CD14-positive monocyte (primary cell): ENCODE data around the gene IL19. TPM values are rescaled to one million over a fixed set of nuclear protein-coding genes. Genes with fewer than 3 reads are reported as not detected.

Experiments
- DNase-seq, 3 donors: peaks; one replicate each; pipeline ENCODE4 v3.0.0-alpha.2; 2011 to 2022
- H2AFZ ChIP-seq: 2 replicates; pipeline ENCODE4 v1.6.0; 2012; ENCODE audit warnings: mild to moderate bottlenecking, low read depth, low read length, inconsistent platforms; ENCODE audit not compliant: insufficient read depth, poor library complexity, severe bottlenecking
- H3K27ac ChIP-seq, 2 donors: 1 replicate in 1 of 2; 2 replicates in 1 of 2; pipeline ENCODE4 v1.5.1; 2012 to 2013; ENCODE audit warnings: low read length in 2 of 2, control low read depth in 1 of 2, inconsistent platforms in 1 of 2, low read depth in 1 of 2, mild to moderate bottlenecking in 1 of 2
- H3K27me3 ChIP-seq, 2 donors: one replicate each; pipeline versions ENCODE4 v1.6.0 to v1.6.1; 2011 to 2013; ENCODE audit warnings: low read length in 2 of 2; ENCODE audit not compliant: control insufficient read depth in 2 of 2, insufficient read depth in 2 of 2
- H3K36me3 ChIP-seq, 2 donors: replicated peaks in 1 of 2; 1 replicate in 1 of 2; 2 replicates in 1 of 2; pipeline versions ENCODE4 v1.5.1 to v1.6.1; 2012 to 2013; ENCODE audit warnings: low read length in 2 of 2, control low read depth in 1 of 2, inconsistent platforms in 1 of 2, mild to moderate bottlenecking in 1 of 2; ENCODE audit not compliant: insufficient read depth in 2 of 2, control insufficient read depth in 1 of 2
- H3K4me1 ChIP-seq, 2 donors: 1 replicate in 1 of 2; 2 replicates in 1 of 2; pipeline versions ENCODE4 v1.5.1 to v1.6.1; 2012 to 2013; ENCODE audit warnings: low read length in 2 of 2, control low read depth in 1 of 2, inconsistent platforms in 1 of 2, mild to moderate bottlenecking in 1 of 2, moderate library complexity in 1 of 2; ENCODE audit not compliant: insufficient read depth in 2 of 2, control insufficient read depth in 1 of 2
- H3K4me2 ChIP-seq: replicated peaks from 2 replicates; pipeline ENCODE3; 2012; ENCODE audit warnings: low read length, moderate library complexity, mild to moderate bottlenecking; ENCODE audit not compliant: poor library complexity, severe bottlenecking; ENCODE audit errors: extremely low read depth
- H3K4me3 ChIP-seq, 3 experiments: fragments of 200-600 bp in 1 of 3; sonication (generic) in 1 of 3; replicated peaks in 1 of 3; 1 replicate in 2 of 3; 2 replicates in 1 of 3; pipeline ENCODE4 v1.5.1; 2011 to 2013; ENCODE audit warnings: low read length in 3 of 3, mild to moderate bottlenecking in 3 of 3, control low read depth in 2 of 3, low read depth in 2 of 3, inconsistent platforms in 1 of 3, moderate library complexity in 1 of 3
- H3K79me2 ChIP-seq: 2 replicates; pipeline ENCODE4 v1.6.0; 2012; ENCODE audit warnings: mild to moderate bottlenecking, control low read depth, inconsistent platforms, low read length, moderate library complexity; ENCODE audit not compliant: insufficient read depth
- H3K9ac ChIP-seq: 2 replicates; pipeline ENCODE4 v1.6.0; 2017; ENCODE audit warnings: low read length, mild to moderate bottlenecking; ENCODE audit not compliant: insufficient read depth, poor library complexity, severe bottlenecking
- H3K9me3 ChIP-seq, 2 donors: replicated peaks in 1 of 2; 1 replicate in 1 of 2; 2 replicates in 1 of 2; pipeline versions ENCODE4 v1.5.1 to v1.6.1; 2012 to 2013; ENCODE audit warnings: low read length in 2 of 2, control low read depth in 1 of 2; ENCODE audit not compliant: control insufficient read depth in 1 of 2, insufficient read depth in 1 of 2
- H4K20me1 ChIP-seq: 2 replicates; pipeline ENCODE4 v1.6.0; 2012; ENCODE audit warnings: mild to moderate bottlenecking, low read length, control low read depth, moderate library complexity; ENCODE audit not compliant: insufficient read depth
- H3K27ac Mint-ChIP-seq, 7 donors: one replicate each; pipeline ENCODE4 v1.8.0; 2020; ENCODE audit warnings: mild to moderate bottlenecking in 7 of 7, mixed read lengths in 7 of 7, moderate library complexity in 6 of 7, inconsistent platforms in 2 of 7
- H3K27me3 Mint-ChIP-seq, 3 donors: one replicate each; pipeline ENCODE4 v1.8.0; 2021 to 2022; ENCODE audit warnings: low read depth in 3 of 3, mild to moderate bottlenecking in 3 of 3, mixed read lengths in 3 of 3, moderate library complexity in 3 of 3, inconsistent platforms in 1 of 3
- H3K36me3 Mint-ChIP-seq, 2 donors: one replicate each; pipeline ENCODE4 v1.8.0; 2020; ENCODE audit warnings: mixed read lengths in 2 of 2, inconsistent platforms in 1 of 2, mild to moderate bottlenecking in 1 of 2
- H3K4me1 Mint-ChIP-seq: one replicate; pipeline ENCODE4 v1.8.0; 2020; ENCODE audit warnings: mild to moderate bottlenecking, mixed read lengths
- H3K4me3 Mint-ChIP-seq, 2 donors: one replicate each; pipeline ENCODE4 v1.8.0; 2020; ENCODE audit warnings: mild to moderate bottlenecking in 2 of 2, mixed read lengths in 2 of 2, moderate library complexity in 1 of 2
- H3K9me3 Mint-ChIP-seq, 7 donors: one replicate each; pipeline ENCODE4 v1.8.0; 2020 to 2022; ENCODE audit warnings: mixed read lengths in 7 of 7, mild to moderate bottlenecking in 6 of 7, moderate library complexity in 6 of 7, inconsistent platforms in 2 of 7
- WGBS: methylation state at CpG from one replicate; pipeline ENCODE4 v1.1.5; 2013; ENCODE audit warnings: missing lambda C conversion rate; ENCODE audit not compliant: insufficient coverage; 5-methylcytosine and 5-hydroxymethylcytosine counted together
- intact Hi-C, 2 donors: fragments of 100-400 bp; cut with micrococcal nuclease; formaldehyde crosslinking; loops; one replicate each; pipeline versions ENCODE4 v1.15.0 to v1.15.1; 2023
- polyA plus RNA-seq, 3 donors: library from polyadenylated mRNA; depleted of rRNA in 1 of 3; unstranded in 2 of 3; stranded (reverse) in 1 of 3; fragments of 300-500 nt in 2 of 3; fragments of >200 nt in 1 of 3; fragmentation: Illumina TruSeq in 2 of 3; gene quantifications; 1 replicate in 2 of 3; 2 replicates in 1 of 3; pipeline ENCODE4 v1.2.3, GENCODE V29; 2012 to 2021
- TF ChIP-seq, protein P1 (sequence below): fragments of 200-600 bp; IDR thresholded peaks from one replicate; pipeline ENCODE4 v1.8.0; 2022; ENCODE audit warnings: antibody characterized with exemption, mild to moderate bottlenecking

The IL19 gene
- polyA plus RNA-seq, 3 donors, result 0.41 TPM; not detected in 2

DNA sequence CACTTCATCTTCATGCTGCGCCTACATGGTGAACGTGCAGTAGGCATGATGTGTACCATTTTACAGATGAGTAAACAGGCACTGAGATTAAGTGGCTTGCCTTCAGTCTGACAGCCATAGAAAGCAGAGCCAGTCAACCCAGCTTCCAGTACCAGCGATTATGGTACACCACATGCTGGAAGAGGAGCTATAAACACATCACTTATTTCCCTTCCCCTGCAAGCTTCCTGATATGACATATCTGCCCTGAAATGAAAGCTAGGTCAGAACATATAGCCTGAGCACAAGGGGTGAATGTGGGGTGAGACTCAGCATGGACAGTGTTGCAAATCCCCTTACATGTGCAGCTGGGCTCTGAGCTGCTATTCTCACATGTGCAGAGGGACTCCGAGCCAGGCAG lies 61.1 kb downstream of the IL19 start:
- Histone ChIP-seq H3K27ac (no peak overlapping the region), H4K20me1 (no peaks in the 10 kb centered on the region), H2AFZ (no peak overlapping the region), H3K4me2 (no peak overlapping the region), H3K4me3 (no peak overlapping the region), H3K27me3 (no peaks in the 10 kb centered on the region), H3K4me1 (peaks cover 56 to 61% of the 10 kb centered on the region in 2 donors), H3K36me3 (no peaks in the 10 kb centered on the region), H3K9me3 (no peaks in the 10 kb centered on the region), H3K79me2 (no peaks in the 10 kb centered on the region), H3K9ac (no peak overlapping the region)
- H3K4me1 Mint-ChIP-seq, result peaks cover 59% of the 10 kb centered on the region
- H3K4me3 Mint-ChIP-seq, result no peak overlapping the region
- intact Hi-C loops, result loop anchor here in 1 of 2 donors (10.0 kb wide), 1 partner anchor 57 kb away; the partner anchor contains the start of genes IL10 and IL19
- TF ChIP-seq, protein P1, sequence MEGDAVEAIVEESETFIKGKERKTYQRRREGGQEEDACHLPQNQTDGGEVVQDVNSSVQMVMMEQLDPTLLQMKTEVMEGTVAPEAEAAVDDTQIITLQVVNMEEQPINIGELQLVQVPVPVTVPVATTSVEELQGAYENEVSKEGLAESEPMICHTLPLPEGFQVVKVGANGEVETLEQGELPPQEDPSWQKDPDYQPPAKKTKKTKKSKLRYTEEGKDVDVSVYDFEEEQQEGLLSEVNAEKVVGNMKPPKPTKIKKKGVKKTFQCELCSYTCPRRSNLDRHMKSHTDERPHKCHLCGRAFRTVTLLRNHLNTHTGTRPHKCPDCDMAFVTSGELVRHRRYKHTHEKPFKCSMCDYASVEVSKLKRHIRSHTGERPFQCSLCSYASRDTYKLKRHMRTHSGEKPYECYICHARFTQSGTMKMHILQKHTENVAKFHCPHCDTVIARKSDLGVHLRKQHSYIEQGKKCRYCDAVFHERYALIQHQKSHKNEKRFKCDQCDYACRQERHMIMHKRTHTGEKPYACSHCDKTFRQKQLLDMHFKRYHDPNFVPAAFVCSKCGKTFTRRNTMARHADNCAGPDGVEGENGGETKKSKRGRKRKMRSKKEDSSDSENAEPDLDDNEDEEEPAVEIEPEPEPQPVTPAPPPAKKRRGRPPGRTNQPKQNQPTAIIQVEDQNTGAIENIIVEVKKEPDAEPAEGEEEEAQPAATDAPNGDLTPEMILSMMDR, result no peak
- peaks cover 3 to 11% (median 8%) of the 10 kb centered on the region in 3 donors for H3K27me3 Mint-ChIP-seq
- H3K36me3 Mint-ChIP-seq, result no peaks in the 10 kb centered on the region
- H3K27ac Mint-ChIP-seq, result peak overlapping the region in 1 of 7 donors; percentile 25
- H3K9me3 Mint-ChIP-seq, result no peaks in the 10 kb centered on the region
- 100% methylated on average over 2 of the region's 4 CpGs for WGBS
- DNase-seq, result peak in 1 of 3 donors; percentile 26

DNA sequence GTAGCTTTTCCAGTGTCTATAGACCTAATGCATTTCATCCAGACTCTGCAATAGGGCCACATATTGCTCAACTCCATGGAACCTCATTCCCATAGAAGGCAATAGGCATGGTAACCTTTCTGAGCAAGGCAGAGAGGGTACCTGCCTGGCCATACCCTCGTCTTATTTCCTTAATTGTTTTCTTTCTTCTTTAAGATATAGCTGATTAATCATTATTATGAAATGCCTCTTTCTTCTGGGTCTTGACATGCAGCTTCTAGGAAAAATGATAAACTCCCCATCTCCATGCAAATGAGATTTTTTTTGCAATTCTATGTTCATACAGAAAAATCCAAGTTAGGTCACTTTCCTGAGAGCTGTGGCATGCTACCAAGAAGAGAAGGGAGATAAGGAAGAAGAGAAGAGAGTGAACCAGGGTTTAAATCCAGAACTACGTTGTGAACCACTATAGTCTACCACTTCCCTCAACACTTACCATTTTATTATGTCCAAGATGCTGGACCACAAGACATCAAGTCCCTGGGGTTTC lies 61.8 kb downstream of the IL19 start:
- intact Hi-C loops, result loop anchor here in 1 of 2 donors (10.0 kb wide), 1 partner anchor 58 kb away; the partner anchor contains the start of genes IL10 and IL19

More for the DNA sequence above, 61.8 kb downstream of the IL19 start:
- Histone ChIP-seq H3K9me3 (no peaks in the 10 kb centered on the region), H3K9ac (no peak overlapping the region), H3K4me2 (no peak overlapping the region), H3K27me3 (no peaks in the 10 kb centered on the region), H3K36me3 (no peaks in the 10 kb centered on the region), H2AFZ (no peak overlapping the region), H3K79me2 (no peaks in the 10 kb centered on the region), H4K20me1 (no peaks in the 10 kb centered on the region), H3K4me3 (no peak overlapping the region), H3K27ac (peak overlapping the region in 1 of 2 donors; percentile 62), H3K4me1 (peaks cover 56 to 61% of the 10 kb centered on the region in 2 donors)
- H3K4me1 Mint-ChIP-seq, result peaks cover 58% of the 10 kb centered on the region
- H3K9me3 Mint-ChIP-seq, result no peaks in the 10 kb centered on the region
- 0% methylated on average over 1 of the region's 2 CpGs for WGBS
- peak overlapping the region in 5 of 7 donors; percentile 47 to 90 (median 72) for H3K27ac Mint-ChIP-seq
- no peak overlapping the region for H3K4me3 Mint-ChIP-seq
- TF ChIP-seq, protein P1, result no peak
- DNase-seq, result no peak
- H3K27me3 Mint-ChIP-seq, result peaks cover 3 to 13% (median 7%) of the 10 kb centered on the region in 3 donors
- no peaks in the 10 kb centered on the region for H3K36me3 Mint-ChIP-seq
